Dendritic cell treated with granulocyte-macrophage colony-stimulating factor and Interleukin-4, amounts not matched to agents 40 ng/mL and 50 ng/mL, for 4 days (primary cell): ENCODE data around the gene ZNF474.
"Not testable (repeated sequence)": the region's sequence is repeated elsewhere in the genome, so short reads cannot be mapped to it uniquely, and the experiment has no call there.

Experiments used
- H3K27ac Mint-ChIP-seq: one replicate; pipeline ENCODE4 v1.8.0; 2022; ENCODE audit warnings: mild to moderate bottlenecking, mixed read lengths
- H3K27me3 Mint-ChIP-seq: one replicate; pipeline ENCODE4 v1.8.0; 2022; ENCODE audit warnings: mild to moderate bottlenecking, mixed read lengths
- H3K36me3 Mint-ChIP-seq: one replicate; pipeline ENCODE4 v1.8.0; 2022; ENCODE audit warnings: low read depth, mixed read lengths
- H3K4me1 Mint-ChIP-seq: one replicate; pipeline ENCODE4 v1.8.0; 2022; ENCODE audit warnings: low read depth, mixed read lengths
- H3K4me3 Mint-ChIP-seq: one replicate; pipeline ENCODE4 v1.8.0; 2022; ENCODE audit warnings: mild to moderate bottlenecking, moderate library complexity, mixed read lengths
- H3K9me3 Mint-ChIP-seq: one replicate; pipeline ENCODE4 v1.8.0; 2022; ENCODE audit warnings: mixed read lengths
- intact Hi-C: fragments of 100-400 bp; cut with micrococcal nuclease; formaldehyde crosslinking; loops from one replicate; pipeline ENCODE4 v1.15.0; 2022

The ZNF474 gene

DNA sequence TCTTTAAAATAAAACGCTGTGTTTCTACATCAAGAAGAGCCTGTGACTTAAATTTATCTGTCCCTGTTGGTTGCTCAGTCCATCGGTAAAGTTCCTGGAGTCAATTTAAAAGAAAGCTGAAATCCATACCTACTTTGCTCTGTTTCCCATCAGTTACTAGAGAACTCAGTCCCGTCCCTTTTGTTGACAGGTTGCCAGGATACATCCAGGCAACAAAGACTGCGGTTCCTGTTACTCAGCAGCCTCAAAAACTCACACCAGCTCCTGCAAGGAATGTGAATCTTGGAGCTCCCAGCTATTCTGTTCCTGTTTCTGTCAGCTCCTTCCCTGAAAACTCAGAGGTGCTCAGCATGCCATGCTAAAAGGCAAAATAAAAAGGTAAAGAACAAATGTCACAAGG lies at the start of gene ZNF474:
Gene ZNF474 (plus strand): TSS at position 241 of the 400 bp plus-strand sequence. CDS start 22,445 bp downstream, outside the sequence.
- Mint-ChIP-seq H3K9me3 (no peaks in the 10 kb centered on the region), H3K27me3 (no peaks in the 10 kb centered on the region), H3K4me3 (no peak within 1 kb of the TSS), H3K36me3 (no peaks in the 10 kb centered on the region), H3K4me1 (no peaks in the 10 kb centered on the region), H3K27ac (no peak within 1 kb of the TSS)
- intact Hi-C loops, result no loop called here

GRCh38 chr5:122081541-122081940 lies 47.8 kb upstream of the ZNF474 start:
- intact Hi-C loops, result no loop called here
- peaks cover 35% of the 10 kb centered on the region for H3K27me3 Mint-ChIP-seq

GRCh38 chr5:122083535-122083934 lies 45.8 kb upstream of the ZNF474 start:
- intact Hi-C loops, result no loop called here
- Mint-ChIP-seq H3K4me1 (no peaks in the 10 kb centered on the region), H3K9me3 (no peaks in the 10 kb centered on the region), H3K27me3 (peaks cover 16% of the 10 kb centered on the region), H3K27ac (no peak overlapping the region), H3K4me3 (no peak overlapping the region), H3K36me3 (no peaks in the 10 kb centered on the region)

More at GRCh38 chr5:122081541-122081940, 47.8 kb upstream of the ZNF474 start:
- Mint-ChIP-seq H3K27ac (no peak overlapping the region), H3K4me3 (no peak overlapping the region), H3K4me1 (peaks cover 17% of the 10 kb centered on the region), H3K36me3 (no peaks in the 10 kb centered on the region), H3K9me3 (no peaks in the 10 kb centered on the region)

DNA sequence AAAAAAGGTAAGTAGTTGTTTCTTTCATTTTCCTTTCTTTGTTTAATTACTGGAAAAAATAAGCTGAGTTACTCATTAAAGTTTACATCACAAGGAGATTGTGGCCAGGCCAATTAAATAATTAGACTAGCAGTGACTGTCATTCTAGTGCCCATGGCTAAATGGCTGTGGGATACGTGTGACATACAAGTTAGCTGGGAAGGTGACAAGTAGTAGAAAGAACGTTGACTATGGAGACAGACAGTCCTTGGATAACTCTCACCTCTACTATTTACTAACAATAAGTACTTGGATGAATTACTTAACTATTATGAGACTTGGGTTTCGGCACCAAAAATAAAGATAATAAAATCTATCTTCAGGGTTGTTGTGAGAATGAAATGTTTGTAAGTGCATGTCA lies 44.3 kb upstream of the ZNF474 start:
- H3K9me3 Mint-ChIP-seq, result no peaks in the 10 kb centered on the region
- no peak overlapping the region for H3K4me3 Mint-ChIP-seq
- no peaks in the 10 kb centered on the region for H3K36me3 Mint-ChIP-seq
- H3K27ac Mint-ChIP-seq, result no peak overlapping the region
- peaks cover 1% of the 10 kb centered on the region for H3K27me3 Mint-ChIP-seq
- H3K4me1 Mint-ChIP-seq, result no peaks in the 10 kb centered on the region
- intact Hi-C loops, result no loop called here

- Mint-ChIP-seq H3K27me3 (no peaks in the 10 kb centered on the region), H3K4me3 (no peak overlapping the region), H3K36me3 (no peaks in the 10 kb centered on the region), H3K27ac (no peak overlapping the region), H3K4me1 (no peaks in the 10 kb centered on the region), H3K9me3 (no peaks in the 10 kb centered on the region)
- intact Hi-C loops, result no loop called here
Measured at GRCh38 chr5:122089096-122090013, 40.0 kb upstream of the ZNF474 start.

- Mint-ChIP-seq H3K27me3 (no peaks in the 10 kb centered on the region), H3K27ac (no peak overlapping the region), H3K4me3 (no peak overlapping the region), H3K36me3 (no peaks in the 10 kb centered on the region), H3K9me3 (no peaks in the 10 kb centered on the region), H3K4me1 (no peaks in the 10 kb centered on the region)
- intact Hi-C loops, result no loop called here
Measured at GRCh38 chr5:122091936-122092600, 37.3 kb upstream of the ZNF474 start.

DNA sequence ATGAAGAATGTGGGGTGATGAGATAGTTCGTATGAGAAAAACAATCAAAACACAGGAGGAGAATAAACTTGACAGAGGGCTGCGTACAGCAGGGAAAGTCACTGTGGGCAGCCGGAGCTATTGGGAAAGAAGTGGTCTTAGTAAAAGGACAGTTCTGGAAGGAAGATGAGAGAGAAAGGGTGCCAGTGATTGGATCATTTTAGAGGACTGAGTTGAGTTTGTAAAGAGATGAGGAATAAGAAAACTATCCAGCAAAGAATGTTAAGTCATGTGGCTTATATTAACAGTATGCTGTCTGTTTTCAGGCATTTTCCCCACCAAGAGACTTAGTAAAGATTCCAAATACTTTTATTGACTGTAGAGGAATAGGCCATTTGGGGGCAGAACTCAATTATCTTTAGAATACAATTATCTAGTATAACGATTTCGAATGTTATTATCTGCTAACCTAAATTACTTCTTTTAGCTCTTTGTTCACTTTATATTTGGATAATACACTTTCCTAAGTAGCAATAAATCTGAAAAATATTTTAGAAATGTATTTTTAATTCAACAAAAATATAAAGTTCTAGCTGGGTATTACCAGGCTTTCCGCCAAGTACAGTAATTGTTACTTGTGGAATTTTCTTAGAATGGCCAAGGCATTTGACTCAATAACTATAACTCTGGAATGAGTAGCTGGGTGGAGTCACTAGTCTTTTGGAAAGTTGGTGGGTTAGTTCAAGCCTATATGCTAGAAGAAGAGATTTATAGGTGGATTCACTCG lies 35.7 kb upstream of the ZNF474 start:
- intact Hi-C loops, result no loop called here
- no peak overlapping the region for H3K4me3 Mint-ChIP-seq
- H3K4me1 Mint-ChIP-seq, result no peaks in the 10 kb centered on the region
- H3K27ac Mint-ChIP-seq, result no peak overlapping the region
- H3K36me3 Mint-ChIP-seq, result no peaks in the 10 kb centered on the region
- H3K9me3 Mint-ChIP-seq, result no peaks in the 10 kb centered on the region
- no peaks in the 10 kb centered on the region for H3K27me3 Mint-ChIP-seq

GRCh38 chr5:122094251-122094650 lies 35.1 kb upstream of the ZNF474 start:
- H3K27me3 Mint-ChIP-seq, H3K36me3 Mint-ChIP-seq, intact Hi-C loops, H3K4me1 Mint-ChIP-seq, H3K4me3 Mint-ChIP-seq, H3K27ac Mint-ChIP-seq, H3K9me3 Mint-ChIP-seq: not testable (repeated sequence)

GRCh38 chr5:122095158-122095557 lies 34.2 kb upstream of the ZNF474 start:
- intact Hi-C loops, result no loop called here
- Mint-ChIP-seq H3K27ac (no peak overlapping the region), H3K4me3 (no peak overlapping the region), H3K27me3 (no peaks in the 10 kb centered on the region), H3K4me1 (no peaks in the 10 kb centered on the region), H3K9me3 (no peaks in the 10 kb centered on the region), H3K36me3 (no peaks in the 10 kb centered on the region)

DNA sequence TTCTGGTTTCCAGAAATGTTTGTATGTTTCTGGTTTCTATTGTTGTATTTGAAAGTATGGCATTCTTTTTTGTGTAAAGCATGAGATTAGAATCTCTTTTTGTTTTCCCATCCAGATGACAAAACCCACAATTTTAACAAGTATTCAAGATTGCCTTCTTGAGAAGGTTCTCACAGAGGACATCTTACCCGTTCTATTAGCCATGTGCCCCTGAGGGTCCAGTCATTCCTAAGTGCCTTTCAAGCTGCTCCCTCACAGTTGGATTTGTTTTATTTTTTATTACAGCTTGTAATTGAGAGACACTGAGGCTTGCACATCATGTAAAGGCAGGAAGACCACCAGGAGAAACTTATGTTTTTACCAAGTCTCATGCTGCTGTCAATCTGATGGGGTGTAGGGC lies 32.0 kb upstream of the ZNF474 start:
- intact Hi-C loops, result no loop called here

DNA sequence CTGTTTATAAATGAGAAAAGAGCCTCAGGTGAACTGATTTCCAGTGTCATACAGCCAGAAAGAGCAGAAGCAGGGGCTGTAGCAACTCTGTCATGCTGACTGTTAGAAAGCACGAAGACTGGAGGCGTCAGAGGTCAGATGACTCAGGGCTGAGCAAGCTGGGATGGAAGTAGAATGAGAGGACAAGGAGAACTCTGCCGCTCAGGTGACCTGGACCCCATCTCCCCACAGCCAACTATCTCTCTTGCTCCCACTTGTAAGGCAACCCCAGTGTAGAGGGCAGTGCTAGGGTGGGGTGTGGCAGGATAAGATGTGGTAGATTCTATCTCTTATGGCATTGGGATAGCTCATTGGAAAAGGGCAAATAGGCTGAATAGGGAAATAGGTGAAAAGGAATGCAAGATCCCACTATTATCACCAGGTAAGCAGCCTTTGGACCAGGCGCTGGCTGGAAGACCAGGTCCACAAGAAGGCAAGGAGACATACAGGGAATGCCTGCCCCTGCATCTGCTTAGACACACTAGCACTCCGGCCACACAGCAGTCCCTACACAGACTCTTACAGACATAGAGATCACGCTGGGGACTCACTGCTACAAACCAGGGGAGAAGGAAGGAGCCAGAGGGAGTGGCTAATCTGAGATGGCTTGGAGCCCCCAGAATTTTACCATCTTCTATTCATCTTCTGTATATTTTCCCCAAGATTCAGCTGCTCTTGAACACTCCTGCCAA lies 30.1 kb upstream of the ZNF474 start:
- Mint-ChIP-seq H3K27ac (no peak overlapping the region), H3K36me3 (no peaks in the 10 kb centered on the region), H3K4me1 (no peaks in the 10 kb centered on the region), H3K4me3 (no peak overlapping the region), H3K9me3 (no peaks in the 10 kb centered on the region), H3K27me3 (no peaks in the 10 kb centered on the region)
- intact Hi-C loops, result no loop called here

More for the DNA sequence above, 32.0 kb upstream of the ZNF474 start:
- Mint-ChIP-seq H3K36me3 (no peaks in the 10 kb centered on the region), H3K4me1 (no peaks in the 10 kb centered on the region), H3K27me3 (no peaks in the 10 kb centered on the region), H3K27ac (no peak overlapping the region), H3K9me3 (no peaks in the 10 kb centered on the region), H3K4me3 (no peak overlapping the region)

- Mint-ChIP-seq H3K27ac (no peak overlapping the region), H3K9me3 (no peaks in the 10 kb centered on the region), H3K4me1 (no peaks in the 10 kb centered on the region), H3K36me3 (no peaks in the 10 kb centered on the region), H3K4me3 (no peak overlapping the region), H3K27me3 (no peaks in the 10 kb centered on the region)
- intact Hi-C loops, result no loop called here
Measured at GRCh38 chr5:122101636-122102285, 27.6 kb upstream of the ZNF474 start.

DNA sequence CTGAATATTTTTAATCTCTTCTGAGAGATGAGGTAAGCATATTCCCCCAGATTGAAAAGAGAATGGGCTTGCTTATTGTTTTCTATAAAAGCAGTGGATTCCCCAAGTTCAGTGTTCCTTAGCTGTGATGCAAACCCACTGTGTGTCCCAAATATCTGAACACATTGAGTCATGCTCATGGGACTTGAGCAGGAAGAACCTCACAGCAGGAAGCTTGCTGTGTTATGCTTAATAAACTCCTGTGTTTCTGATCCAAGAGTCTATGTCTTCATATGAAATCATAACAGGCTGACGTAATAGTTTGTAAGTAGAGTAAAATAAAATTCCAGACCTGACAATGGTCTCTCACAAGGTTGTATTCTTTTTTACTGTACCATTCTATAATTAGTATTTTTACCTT lies 26.5 kb upstream of the ZNF474 start:
- intact Hi-C loops, result no loop called here
- H3K27me3 Mint-ChIP-seq, result no peaks in the 10 kb centered on the region
- no peak overlapping the region for H3K27ac Mint-ChIP-seq

More for the DNA sequence above, 26.5 kb upstream of the ZNF474 start:
- Mint-ChIP-seq H3K9me3 (no peaks in the 10 kb centered on the region), H3K4me3 (no peak overlapping the region), H3K36me3 (no peaks in the 10 kb centered on the region), H3K4me1 (no peaks in the 10 kb centered on the region)
